A549 (cell line): ENCODE measurements around the gene TRPV3. TPM values are rescaled to one million over a fixed set of nuclear protein-coding genes. Genes with fewer than 3 reads are reported as not detected.

Source experiments
- ATAC-seq, 2 experiments: fragments of 200-7000 bp in 1 of 2; fragments of >200 bp in 1 of 2; cut with Nextera tagmentation in 1 of 2; cut with Tn5 transposase in 1 of 2; 3 replicates each; pipeline versions ENCODE4 v1.8.0 to v1.9.1; 2018 to 2020; ENCODE audit warnings: mild to moderate bottlenecking in 1 of 2, moderate library complexity in 1 of 2
- CTCF ChIA-PET: fragments of 300-600 bp; sonication (Branson Sonifier 250); formaldehyde crosslinking; extraction: SDS; loops from one replicate; lab custom pipeline; 2021; ENCODE audit warnings: antibody characterized with exemption, inconsistent platforms; lab: Yijun Ruan, JAX
- POLR2A ChIA-PET: fragments of 350-600 bp; formaldehyde crosslinking; extraction: SDS; loops from one replicate; lab custom pipeline; 2021; ENCODE audit warnings: antibody characterized with exemption, inconsistent platforms; lab: Yijun Ruan, JAX
- DNase-seq, 2 experiments: peaks; one replicate each; pipeline versions ENCODE4 v3.0.0 to v3.0.0-alpha.2; 2011 to 2016; ENCODE audit warnings: low read depth in 1 of 2, low spot score in 1 of 2
- FAIRE-seq: peaks from 2 replicates; lab custom pipeline; 2011; peaks lifted over from hg19 to GRCh38; lab: Jason Lieb, UNC
- H3K27ac ChIP-seq, 2 experiments: fragments of >200 bp; sonication (Bioruptor Twin); formaldehyde crosslinking; 3 replicates each; pipeline ENCODE4 v1.5.1; 2016 to 2017
- H3K4me1 ChIP-seq: fragments of >200 bp; sonication (Bioruptor Twin); formaldehyde crosslinking; 3 replicates; pipeline ENCODE4 v1.6.1; 2016
- H3K4me2 ChIP-seq: fragments of >200 bp; sonication (Bioruptor Twin); formaldehyde crosslinking; 3 replicates; pipeline ENCODE4 v1.6.1; 2016
- H3K4me3 ChIP-seq: fragments of >200 bp; sonication (Bioruptor Twin); formaldehyde crosslinking; 3 replicates; pipeline ENCODE4 v1.5.1; 2016
- H3K9me3 ChIP-seq: fragments of >200 bp; sonication (Bioruptor Twin); formaldehyde crosslinking; 3 replicates; pipeline ENCODE4 v1.6.1; 2016
- CBX2 ChIP-seq: fragments of 200-600 bp; sonication (generic); IDR thresholded peaks from 2 replicates; pipeline ENCODE4 v1.6.1; 2016; ENCODE audit warnings: low read depth, mild to moderate bottlenecking, borderline replicate concordance
- CBX8 ChIP-seq: fragments of 200-600 bp; sonication (generic); IDR thresholded peaks from 2 replicates; pipeline ENCODE4 v1.6.1; 2016
- CHD2 ChIP-seq: fragments of 150-350 bp; IDR thresholded peaks from 2 replicates; pipeline ENCODE4 v1.6.1; 2014; ENCODE audit warnings: low read length; ENCODE audit not compliant: partially characterized antibody
- CHD4 ChIP-seq: fragments of 200-600 bp; sonication (generic); IDR thresholded peaks from 2 replicates; pipeline ENCODE4 v1.6.1; 2016; ENCODE audit warnings: antibody characterized with exemption, mild to moderate bottlenecking, borderline replicate concordance
- EHF ChIP-seq: fragments of 250-450 bp; sonication (Bioruptor Pico); IDR thresholded peaks from 2 replicates; pipeline ENCODE4 v1.5.0; 2020; ENCODE audit warnings: mild to moderate bottlenecking
- EHMT2 ChIP-seq: fragments of 200-600 bp; sonication (generic); IDR thresholded peaks from 2 replicates; pipeline ENCODE4 v1.6.1; 2016; ENCODE audit warnings: antibody characterized with exemption, low read depth, mild to moderate bottlenecking, moderate library complexity
- ESRRA ChIP-seq: fragments of 150-350 bp; IDR thresholded peaks from 2 replicates; pipeline ENCODE4 v1.6.1; 2014; ENCODE audit warnings: mild to moderate bottlenecking, low read length, borderline replicate concordance
- FOXS1 ChIP-seq: fragments of 250-450 bp; sonication (Bioruptor Pico); IDR thresholded peaks from 2 replicates; pipeline ENCODE4 v1.5.0; 2020; ENCODE audit warnings: mild to moderate bottlenecking, moderate library complexity
- HDAC2 ChIP-seq: fragments of 200-600 bp; sonication (generic); IDR thresholded peaks from 2 replicates; pipeline ENCODE4 v1.6.1; 2016
- HEYL ChIP-seq: fragments of 250-450 bp; sonication (Bioruptor Pico); IDR thresholded peaks from 2 replicates; pipeline ENCODE4 v1.8.0; 2021; ENCODE audit warnings: mild to moderate bottlenecking, moderate library complexity
- HOXB5 ChIP-seq: fragments of 250-450 bp; sonication (Bioruptor Pico); IDR thresholded peaks from 2 replicates; pipeline ENCODE4 v1.5.0; 2020; ENCODE audit warnings: mild to moderate bottlenecking, moderate library complexity
- JUN ChIP-seq, 2 experiments: fragments of >200 bp; sonication (Bioruptor Twin); formaldehyde crosslinking; IDR thresholded peaks; 2 replicates in 1 of 2; 3 replicates in 1 of 2; pipeline ENCODE4 v1.6.1; 2016 to 2017
- MAX ChIP-seq: IDR thresholded peaks from 2 replicates; pipeline ENCODE4 v1.6.1; 2012
- MYC ChIP-seq: IDR thresholded peaks from 2 replicates; pipeline ENCODE4 v1.6.1; 2012; ENCODE audit warnings: mild to moderate bottlenecking, inconsistent platforms, low read length, improper control_type of control experiment, borderline replicate concordance
- NPAS2 ChIP-seq: fragments of 250-450 bp; sonication (Bioruptor Pico); IDR thresholded peaks from 2 replicates; pipeline ENCODE4 v1.8.0; 2022; ENCODE audit warnings: mild to moderate bottlenecking, moderate library complexity, borderline replicate concordance
- POLR2A ChIP-seq: IDR thresholded peaks from 2 replicates; pipeline ENCODE4 v1.6.1; 2012; ENCODE audit warnings: mild to moderate bottlenecking, low read length
- POLR2AphosphoS2 ChIP-seq: conservative IDR thresholded peaks from 2 replicates; pipeline ENCODE4 v1.6.1; 2012; ENCODE audit warnings: low read length, improper control_type of control experiment, inconsistent platforms
- RAD21 ChIP-seq, 2 experiments: fragments of >200 bp in 1 of 2; sonication (Bioruptor Twin) in 1 of 2; formaldehyde crosslinking in 1 of 2; IDR thresholded peaks in 1 of 2; conservative IDR thresholded peaks in 1 of 2; 2 replicates in 1 of 2; 3 replicates in 1 of 2; pipeline ENCODE4 v1.6.1; 2012 to 2018; ENCODE audit warnings: inconsistent platforms in 1 of 2
- RARB ChIP-seq: fragments of 250-450 bp; sonication (Bioruptor Pico); IDR thresholded peaks from 2 replicates; pipeline ENCODE4 v1.8.0; 2021; ENCODE audit warnings: mild to moderate bottlenecking, moderate library complexity
- RFX5 ChIP-seq: fragments of 450-650 bp; IDR thresholded peaks from 2 replicates; pipeline ENCODE4 v1.7.1; 2014; ENCODE audit warnings: antibody characterized with exemption, mild to moderate bottlenecking, moderate library complexity
- SMC3 ChIP-seq: fragments of >200 bp; sonication (Bioruptor Twin); formaldehyde crosslinking; IDR thresholded peaks from 3 replicates; pipeline ENCODE4 v1.6.1; 2018; ENCODE audit warnings: inconsistent platforms
- SREBF2 ChIP-seq: fragments of 450-650 bp; IDR thresholded peaks from 2 replicates; pipeline ENCODE4 v1.6.1; 2014; ENCODE audit warnings: mild to moderate bottlenecking, moderate library complexity
- TFCP2L1 ChIP-seq: fragments of 250-450 bp; sonication (Bioruptor Pico); IDR thresholded peaks from 2 replicates; pipeline ENCODE4 v1.5.0; 2021; ENCODE audit warnings: mild to moderate bottlenecking
- TP53 ChIP-seq: fragments of 250-450 bp; sonication (Bioruptor Pico); IDR thresholded peaks from 2 replicates; pipeline ENCODE4 v1.5.0; 2021; ENCODE audit warnings: mild to moderate bottlenecking, moderate library complexity
- USF2 ChIP-seq: fragments of 450-650 bp; IDR thresholded peaks from 2 replicates; pipeline ENCODE4 v1.6.1; 2014; ENCODE audit warnings: antibody characterized with exemption
- ZNF302 ChIP-seq: fragments of 250-450 bp; sonication (Bioruptor Pico); IDR thresholded peaks from 2 replicates; pipeline ENCODE4 v1.9.0; 2021; ENCODE audit warnings: inconsistent platforms, mild to moderate bottlenecking, moderate library complexity
- WGBS: methylation state at CpG from one replicate; pipeline ENCODE4 v1.1.6; 2017; ENCODE audit errors: missing lambda C conversion rate; 5-methylcytosine and 5-hydroxymethylcytosine counted together
- polyA plus RNA-seq, 4 experiments: library from polyadenylated mRNA; depleted of rRNA in 3 of 4; stranded (reverse); fragments of >200 nt; fragmentation: RNase III in 1 of 4; extraction: RNeasy Plus Mini Kit Qiagen cat#74134 plus additional on column Dnase treatment in 1 of 4; gene quantifications; 2 replicates in 3 of 4; 3 replicates in 1 of 4; pipeline ENCODE4 v1.2.3, GENCODE V29; 2011 to 2017
- TF ChIP-seq, protein P1 (sequence below): fragments of >200 bp; sonication (Bioruptor Twin); formaldehyde crosslinking; IDR thresholded peaks from 2 replicates; pipeline ENCODE4 v1.6.1; 2016

Gene TRPV3
- polyA plus RNA-seq, 2 of the 4 experiments (the other 2 are of a cell fraction), result 0.46 to 1.2 TPM

DNA sequence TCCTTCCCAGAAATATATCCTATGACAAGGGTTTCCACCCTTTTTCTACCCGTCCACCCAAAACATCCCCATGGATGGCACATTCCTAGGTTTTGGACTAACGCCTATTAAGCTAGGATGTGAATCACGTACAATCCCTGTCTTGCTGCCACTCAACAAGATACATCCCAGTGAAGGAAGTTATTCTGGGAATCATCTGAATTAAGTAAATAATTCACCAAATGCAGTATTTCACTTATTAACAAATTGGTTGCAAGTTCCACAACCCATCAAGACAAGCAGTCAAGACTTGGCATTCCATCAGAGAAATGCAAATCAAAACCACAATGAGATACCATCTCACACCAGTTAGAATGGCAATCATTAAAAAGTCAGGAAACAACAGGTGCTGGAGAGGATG is 49.7 kb downstream of the TRPV3 start:
- POLR2A ChIA-PET, result no interaction called here
- FAIRE-seq, result no peak
- CTCF ChIA-PET, result no interaction called here
- no peak overlapping the region for H3K4me2 ChIP-seq
- H3K4me1 ChIP-seq, result no peaks in the 10 kb centered on the region
- H3K4me3 ChIP-seq, result no peak overlapping the region
- H3K9me3 ChIP-seq, result no peaks in the 10 kb centered on the region; the same call in 1 of the 3 replicates
- no peak for TF ChIP-seq EHF (CRISPR knock-in tag)
- no peak for TF ChIP-seq MAX
- no peak for TF ChIP-seq JUN (IDR thresholded peaks at IDR 0.05)
- no peak for TF ChIP-seq USF2
- TF ChIP-seq ZNF302 (CRISPR knock-in tag), result no peak
- TF ChIP-seq SREBF2, result no peak
- no peak for TF ChIP-seq CBX2
- no peak for TF ChIP-seq HEYL
- no peak for TF ChIP-seq RAD21 (conservative IDR thresholded peaks at IDR 0.05 in 1 of 2, IDR thresholded peaks at IDR 0.05 in 1 of 2)
- no peak for TF ChIP-seq SMC3
- 5% methylated on average over 3 of the region's 3 CpGs for WGBS
- H3K27ac ChIP-seq, result no peak overlapping the region
- no peak for ATAC-seq
- DNase-seq, result no peak

DNA sequence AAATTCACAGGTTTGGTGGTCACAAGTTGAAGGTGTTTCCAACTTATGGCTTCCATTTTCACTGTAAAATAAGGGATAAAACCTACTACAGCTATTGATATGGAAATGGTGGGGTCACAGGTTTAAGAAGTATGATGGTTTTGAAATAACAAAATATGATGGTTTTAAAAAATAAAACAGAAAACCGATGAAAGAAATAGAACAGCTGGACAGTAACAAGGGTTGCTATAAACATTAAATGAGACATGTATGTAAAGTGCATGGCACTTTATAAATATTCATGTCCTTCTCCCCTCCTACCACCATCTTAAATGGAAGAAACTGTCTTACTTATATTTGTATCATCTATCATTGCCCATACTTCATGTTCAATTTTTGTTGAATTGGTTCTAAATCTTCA is 50.5 kb downstream of the TRPV3 start:
- TF ChIP-seq RFX5 (no peak), HDAC2 (no peak), SMC3 (no peak), EHMT2 (no peak), CBX8 (no peak), POLR2A (no peak), MYC (no peak), RARB (no peak), POLR2AphosphoS2 (no peak), CHD2 (no peak), JUN (IDR thresholded peaks at IDR 0.05) (no peak), FOXS1 (CRISPR knock-in tag) (no peak), NPAS2 (CRISPR knock-in tag) (no peak), TP53 (no peak), TFCP2L1 (CRISPR knock-in tag) (no peak), CHD4 (no peak)
- DNase-seq (no peak), ATAC-seq (no peak), FAIRE-seq (no peak)
- POLR2A ChIA-PET, result no interaction called here
- Histone ChIP-seq H3K27ac (no peak overlapping the region), H3K9me3 (no peaks in the 10 kb centered on the region; the same call in 1 of the 3 replicates), H3K4me2 (no peak overlapping the region), H3K4me1 (no peaks in the 10 kb centered on the region), H3K4me3 (no peak overlapping the region)
- CTCF ChIA-PET, result no interaction called here
- 8% methylated on average over 1 of the region's 1 CpG for WGBS

- H3K4me2 ChIP-seq, result no peak overlapping the region
- 43% methylated on average over 2 of the region's 2 CpGs for WGBS
- FAIRE-seq, result no peak
- H3K27ac ChIP-seq, result no peak overlapping the region
- DNase-seq, result no peak
- ATAC-seq, result no peak
- ChIA-PET POLR2A (no interaction called here), CTCF (no interaction called here)
- H3K4me3 ChIP-seq, result no peak overlapping the region
- no peaks in the 10 kb centered on the region for H3K4me1 ChIP-seq
- no peaks in the 10 kb centered on the region; the same call in 1 of the 3 replicates for H3K9me3 ChIP-seq
- TF ChIP-seq, protein P1, sequence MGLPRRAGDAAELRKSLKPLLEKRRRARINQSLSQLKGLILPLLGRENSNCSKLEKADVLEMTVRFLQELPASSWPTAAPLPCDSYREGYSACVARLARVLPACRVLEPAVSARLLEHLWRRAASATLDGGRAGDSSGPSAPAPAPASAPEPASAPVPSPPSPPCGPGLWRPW, result no peak
- no peak for TF ChIP-seq HOXB5 (CRISPR knock-in tag)
- no peak for TF ChIP-seq HEYL
- TF ChIP-seq CBX8, result no peak
- TF ChIP-seq ESRRA, result no peak
- no peak for TF ChIP-seq CHD4
- no peak for TF ChIP-seq POLR2A
- no peak for TF ChIP-seq EHF (CRISPR knock-in tag)
Measured at GRCh38 chr17:3506054-3506453, 51.6 kb downstream of the TRPV3 start.
